Ectodermal cell (in vitro differentiated cells): ENCODE data around the gene HOXB1.
"Not testable (repeated sequence)": the region's sequence is repeated elsewhere in the genome, so short reads cannot be mapped to it uniquely, and the experiment has no call there.

Experiments
- H3K27ac ChIP-seq: 2 replicates; pipeline ENCODE4 v1.7.0; 2013; ENCODE audit warnings: mild to moderate bottlenecking, low read depth, low read length; ENCODE audit not compliant: insufficient read depth, poor library complexity, severe bottlenecking
- H3K27me3 ChIP-seq: 2 replicates; pipeline ENCODE4 v1.7.0; 2013; ENCODE audit warnings: mild to moderate bottlenecking, low read length; ENCODE audit not compliant: insufficient read depth, control insufficient read depth, poor library complexity, severe bottlenecking
- H3K36me3 ChIP-seq: one replicate; pipeline ENCODE4 v1.7.0; 2013; ENCODE audit warnings: low read length; ENCODE audit not compliant: control insufficient read depth, insufficient read depth
- H3K4me1 ChIP-seq: one replicate; pipeline ENCODE4 v1.7.0; 2013; ENCODE audit warnings: low read length; ENCODE audit not compliant: control insufficient read depth, insufficient read depth
- H3K4me3 ChIP-seq: 2 replicates; pipeline ENCODE4 v1.7.0; 2013; ENCODE audit warnings: low read depth, low read length, control low read depth; ENCODE audit not compliant: insufficient read depth
- H3K9me3 ChIP-seq: 2 replicates; pipeline ENCODE4 v1.7.0; 2013; ENCODE audit warnings: mild to moderate bottlenecking, low read length, moderate library complexity; ENCODE audit not compliant: control insufficient read depth
- WGBS, 2 experiments: methylation state at CpG; one replicate each; pipeline ENCODE4 v1.1.7; 2013; ENCODE audit warnings: missing lambda C conversion rate in 2 of 2; 5-methylcytosine and 5-hydroxymethylcytosine counted together

Gene HOXB1

DNA sequence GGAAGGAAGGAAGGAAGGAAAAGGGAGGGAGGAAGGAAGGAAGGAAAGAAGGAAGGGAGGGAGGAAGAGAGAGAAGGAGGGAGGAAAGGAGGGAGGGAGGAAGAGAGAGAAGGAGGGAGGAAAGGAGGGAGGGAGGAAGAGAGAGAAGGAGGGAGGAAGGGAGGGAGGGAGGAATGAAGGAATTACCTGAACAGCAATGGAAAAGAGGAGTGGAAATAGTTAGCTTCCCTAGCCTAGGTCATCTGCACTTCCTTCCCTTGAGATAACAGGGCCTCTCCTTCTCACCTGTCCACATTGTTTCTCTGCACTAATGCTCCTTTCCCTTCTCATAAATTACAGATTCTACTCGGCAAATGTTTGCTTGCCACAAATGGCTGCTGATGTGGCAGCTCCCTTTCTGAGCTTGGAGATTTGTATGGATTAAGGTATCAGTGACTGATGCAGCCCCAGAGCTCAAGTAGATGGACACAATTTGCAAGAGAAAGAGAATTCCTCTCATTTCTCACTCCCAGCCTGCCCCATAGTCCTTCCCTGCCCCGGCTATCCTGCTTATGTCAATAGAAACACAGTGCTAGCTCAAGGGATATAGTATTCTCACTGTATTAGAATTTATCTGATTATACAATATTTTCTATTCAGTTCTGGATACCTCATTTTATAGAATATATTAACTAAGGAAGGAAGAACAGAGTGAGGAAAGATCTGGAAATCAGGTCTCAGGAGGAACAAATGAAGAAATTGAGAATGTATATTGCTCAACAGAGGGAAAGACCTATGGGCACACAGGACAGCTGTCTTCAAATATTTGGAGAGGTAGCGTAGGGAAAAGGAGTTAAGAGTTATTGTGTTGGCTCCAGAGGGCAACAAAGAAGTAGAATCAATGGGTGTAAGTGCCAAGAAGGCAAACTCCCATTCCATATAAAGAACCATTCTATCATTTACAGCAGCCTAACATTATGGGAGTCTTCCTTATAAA lies 14.6 kb downstream of the HOXB1 start:
- Histone ChIP-seq H3K4me3 (no peak overlapping the region), H3K27ac (no peak overlapping the region)
- 43% methylated on average over 2 to 3 of the region's 3 CpGs for WGBS, 2 experiments

DNA sequence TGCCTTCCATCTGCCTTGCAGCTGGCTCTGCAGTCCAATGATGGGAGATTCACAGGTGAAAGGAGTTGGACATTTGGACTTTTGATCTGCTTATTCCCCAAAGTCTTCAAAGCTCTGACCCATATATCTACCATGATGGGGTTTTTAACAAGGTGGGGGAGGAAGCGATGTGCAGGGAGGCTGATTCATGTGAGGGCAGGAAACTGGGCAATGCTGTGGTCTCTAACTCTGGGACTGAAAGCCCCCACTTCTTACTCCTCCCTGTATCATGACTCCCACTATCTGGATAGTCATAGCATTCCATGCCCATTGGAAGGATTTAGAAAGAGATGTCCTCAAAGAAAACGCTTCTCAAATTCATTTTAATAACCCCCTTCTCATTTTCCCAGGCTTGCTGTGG lies 16.3 kb downstream of the HOXB1 start:
- Histone ChIP-seq H3K36me3 (no peaks in the 10 kb centered on the region), H3K4me1 (no peaks in the 10 kb centered on the region), H3K9me3 (no peaks in the 10 kb centered on the region), H3K27ac (no peak overlapping the region), H3K27me3 (peaks cover 52% of the 10 kb centered on the region), H3K4me3 (no peak overlapping the region)
- 69 to 91% methylated on average over 1 to 2 of the region's 2 CpGs for WGBS, 2 experiments

More for the DNA sequence above, 14.6 kb downstream of the HOXB1 start:
- Histone ChIP-seq H3K9me3 (no peaks in the 10 kb centered on the region), H3K27me3 (peaks cover 64% of the 10 kb centered on the region), H3K36me3 (no peaks in the 10 kb centered on the region), H3K4me1 (peaks cover 10% of the 10 kb centered on the region)

DNA sequence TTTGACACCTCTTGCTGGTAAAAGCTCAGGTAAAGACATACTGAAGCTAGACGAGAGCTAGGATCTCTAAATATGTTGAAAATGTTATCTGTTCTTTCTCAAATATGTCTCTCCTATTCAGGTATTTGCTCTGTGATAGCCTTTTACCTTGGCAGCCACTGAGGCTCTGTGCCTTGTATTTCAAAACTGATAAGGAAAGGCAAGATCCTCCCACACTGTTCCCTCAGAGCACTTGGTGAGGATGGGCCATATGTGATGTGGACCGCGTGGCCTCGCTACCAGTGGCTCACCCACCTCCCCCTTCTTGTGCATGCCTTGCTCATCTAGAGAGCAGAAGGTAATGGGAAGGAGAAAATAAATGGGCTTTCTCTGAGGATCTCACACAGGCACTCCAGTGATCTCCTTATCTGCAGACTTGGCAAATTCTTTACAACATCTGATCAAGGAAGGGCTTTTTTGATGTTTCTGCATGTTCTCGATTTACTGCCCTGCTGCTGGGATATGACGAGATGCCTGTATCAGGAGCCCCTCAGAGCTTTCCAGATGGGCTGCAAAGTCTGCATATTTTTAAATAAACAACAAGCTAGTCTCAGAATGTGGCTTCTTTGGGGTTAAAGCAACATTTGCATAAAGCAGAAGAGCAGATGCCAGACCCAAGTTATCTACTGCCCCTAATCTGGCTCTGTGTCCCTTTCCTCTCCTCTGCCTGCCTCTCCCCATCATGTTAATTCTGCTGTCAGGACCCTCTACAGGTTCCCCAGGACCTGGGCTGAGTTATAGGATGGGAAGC lies 16.9 kb downstream of the HOXB1 start:
- H3K4me3 ChIP-seq, result no peak overlapping the region
- 87 to 89% methylated on average over 3 to 6 of the region's 6 CpGs for WGBS, 2 experiments
- no peaks in the 10 kb centered on the region for H3K36me3 ChIP-seq
- H3K9me3 ChIP-seq, result no peaks in the 10 kb centered on the region
- H3K27ac ChIP-seq, result no peak overlapping the region
- H3K27me3 ChIP-seq, result peaks cover 46% of the 10 kb centered on the region
- H3K4me1 ChIP-seq, result no peaks in the 10 kb centered on the region

DNA sequence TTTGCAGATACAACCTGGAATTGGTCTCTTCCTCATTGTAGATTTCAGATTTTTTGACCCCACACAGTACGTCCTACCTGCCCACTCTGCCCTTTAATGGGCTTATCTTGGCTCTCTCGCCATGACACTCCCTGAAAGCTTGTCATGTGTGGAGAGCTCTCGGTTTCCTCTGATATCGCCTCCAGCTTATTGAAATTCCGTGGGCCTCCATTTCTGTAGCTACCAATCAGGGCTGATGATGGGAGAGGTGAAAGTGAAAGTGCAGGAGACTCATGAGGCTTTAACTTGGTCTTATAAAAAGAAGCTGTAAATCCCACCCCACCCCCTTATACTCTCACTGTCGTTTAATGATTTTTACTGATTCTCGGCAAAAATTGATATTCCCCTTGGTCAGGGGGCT lies 17.7 kb downstream of the HOXB1 start:
- H3K4me3 ChIP-seq, result no peak overlapping the region
- peaks cover 42% of the 10 kb centered on the region for H3K27me3 ChIP-seq
- no peaks in the 10 kb centered on the region for H3K4me1 ChIP-seq
- H3K36me3 ChIP-seq, result no peaks in the 10 kb centered on the region
- 91 to 97% methylated on average over 6 to 7 of the region's 7 CpGs for WGBS, 2 experiments
- H3K27ac ChIP-seq, result no peak overlapping the region
- no peaks in the 10 kb centered on the region for H3K9me3 ChIP-seq

DNA sequence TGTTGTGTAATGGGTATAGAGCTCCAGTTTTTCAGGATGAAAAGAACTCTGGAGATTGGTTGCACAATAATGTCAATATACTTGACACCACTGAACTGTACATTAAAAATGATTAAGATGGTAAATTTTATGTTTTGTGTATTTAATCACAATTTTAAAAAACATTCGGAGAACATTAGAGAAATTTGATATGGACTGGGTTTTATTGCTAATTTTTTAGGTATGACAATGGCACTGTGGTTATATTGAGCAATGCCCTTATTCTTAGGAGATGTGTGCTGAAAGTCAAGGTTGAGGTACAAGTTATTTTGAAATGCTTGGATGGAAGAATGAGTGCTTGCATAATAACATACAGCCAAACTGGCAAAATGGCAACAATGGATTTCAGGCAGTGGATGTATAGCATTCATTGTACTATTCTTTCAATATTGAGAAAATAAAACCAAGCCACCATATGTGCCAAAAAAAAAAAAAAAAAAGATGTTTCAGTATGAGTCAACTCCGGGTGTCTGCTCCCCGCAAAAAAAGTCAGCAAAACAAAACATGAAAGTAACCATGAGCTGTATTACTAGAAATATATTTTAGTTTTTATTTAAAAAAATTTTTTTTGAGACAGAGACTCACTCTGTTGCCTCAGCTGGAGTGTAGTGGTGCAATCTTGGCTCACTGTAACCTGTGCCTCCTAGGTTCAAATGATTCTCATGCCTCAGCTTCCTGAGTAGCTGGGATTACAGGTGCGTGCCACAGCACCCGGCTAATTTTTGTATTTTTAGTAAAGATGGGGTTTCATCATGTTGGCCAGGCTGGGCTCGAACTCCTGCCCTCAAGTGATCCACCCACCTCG lies 19.8 kb downstream of the HOXB1 start:
- no peak overlapping the region for H3K27ac ChIP-seq
- 92 to 94% methylated on average over 5 of the region's 7 CpGs for WGBS, 2 experiments
- H3K36me3 ChIP-seq, result no peaks in the 10 kb centered on the region
- H3K4me1 ChIP-seq, result no peaks in the 10 kb centered on the region
- H3K4me3 ChIP-seq, result no peak overlapping the region
- peaks cover 28% of the 10 kb centered on the region for H3K27me3 ChIP-seq
- no peaks in the 10 kb centered on the region for H3K9me3 ChIP-seq

DNA sequence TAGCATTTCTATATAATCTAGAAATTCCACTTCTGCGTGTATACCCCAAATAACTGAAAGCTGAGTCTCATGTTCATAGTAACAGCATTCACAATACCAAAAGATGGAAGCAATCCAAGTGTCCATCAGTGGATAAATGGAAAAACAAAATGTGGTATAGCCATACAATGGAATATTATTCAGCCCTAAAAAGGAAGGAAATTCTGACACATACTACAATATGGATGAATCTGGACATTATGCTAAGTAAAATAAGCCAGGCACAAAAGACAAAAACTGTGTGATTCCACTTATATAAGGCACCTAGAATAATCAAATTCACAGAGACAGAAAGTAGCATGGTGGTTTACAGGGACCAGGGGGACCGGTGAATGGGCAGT lies 20.4 kb downstream of the HOXB1 start:
- 75 to 93% methylated on average over 2 of the region's 2 CpGs for WGBS, 2 experiments

DNA sequence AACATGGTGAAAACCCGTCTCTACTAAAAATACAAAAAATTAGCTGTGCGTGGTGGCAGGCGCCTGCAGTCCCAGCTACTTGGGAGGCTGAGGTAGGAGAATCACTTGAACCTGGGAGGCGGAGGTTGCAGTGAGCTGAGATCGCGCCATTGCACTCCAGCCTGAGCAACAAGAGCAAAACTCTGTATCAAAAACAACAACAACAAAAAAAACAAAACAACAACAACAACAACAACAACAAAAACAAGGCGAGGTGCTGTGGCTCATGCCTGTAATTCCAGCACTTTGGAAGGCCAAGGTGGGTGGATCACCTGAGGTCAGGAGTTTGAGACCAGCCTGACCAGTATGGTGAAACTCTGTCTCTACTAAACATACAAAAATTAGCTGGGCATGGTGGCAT lies 21.1 kb downstream of the HOXB1 start:
- WGBS, 2 experiments, result 92% methylated on average over 7 of the region's 7 CpGs
- not testable (repeated sequence) for H3K9me3 ChIP-seq, H3K36me3 ChIP-seq, H3K4me3 ChIP-seq, H3K4me1 ChIP-seq, H3K27ac ChIP-seq
- peaks cover 16% of the 10 kb centered on the region for H3K27me3 ChIP-seq

More for the DNA sequence above, 20.4 kb downstream of the HOXB1 start:
- Histone ChIP-seq H3K27me3 (peaks cover 22% of the 10 kb centered on the region), H3K4me1 (no peaks in the 10 kb centered on the region), H3K36me3 (no peaks in the 10 kb centered on the region), H3K27ac (no peak overlapping the region), H3K4me3 (no peak overlapping the region), H3K9me3 (no peaks in the 10 kb centered on the region)

DNA sequence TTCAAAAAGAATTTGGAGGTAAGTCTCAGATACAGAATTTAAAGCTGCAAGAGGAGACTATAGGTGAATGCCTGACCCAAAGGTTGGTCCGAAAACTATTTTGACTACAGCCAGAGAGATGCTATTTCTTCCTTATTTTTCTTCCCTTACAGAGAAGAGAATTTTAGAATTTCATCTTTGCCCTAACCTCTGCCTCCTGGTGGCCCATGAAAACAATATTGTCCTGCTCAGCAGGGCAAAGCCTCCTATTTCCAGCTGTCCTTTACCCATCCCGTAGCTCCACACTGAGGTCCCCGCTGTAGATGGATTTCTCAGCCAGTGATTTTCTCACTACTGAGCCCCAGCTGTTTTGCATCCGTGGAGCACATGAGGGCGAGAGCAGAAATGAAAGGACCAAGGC lies 24.6 kb downstream of the HOXB1 start:
- 80 to 81% methylated on average over 5 of the region's 5 CpGs for WGBS, 2 experiments
- H3K27me3 ChIP-seq, result peaks cover 23% of the 10 kb centered on the region

DNA sequence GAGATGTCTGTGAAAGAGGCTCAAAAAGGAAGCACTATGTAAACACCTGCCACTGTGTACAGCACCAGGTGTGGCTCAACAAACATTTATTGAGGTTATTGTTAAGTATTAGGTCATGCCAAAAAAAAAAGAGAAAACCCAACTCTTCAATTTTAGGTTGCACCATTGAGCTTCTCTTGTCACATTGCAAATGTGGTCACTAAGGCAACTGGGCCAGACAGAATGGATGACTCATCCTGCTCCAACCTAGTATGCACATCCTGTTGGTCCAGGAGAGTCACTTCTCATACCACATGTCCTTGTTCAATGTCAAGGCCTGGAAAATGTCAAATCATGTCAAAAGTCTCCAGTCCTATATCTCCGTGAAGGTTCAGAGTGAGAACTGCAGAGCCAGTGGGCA lies 25.0 kb downstream of the HOXB1 start:
- 90 to 97% methylated on average over 1 of the region's 1 CpG for whole genome bisulfite sequencing, 2 experiments
- no peaks in the 10 kb centered on the region for H3K4me1 ChIP-seq
- H3K27me3 ChIP-seq, result peaks cover 27% of the 10 kb centered on the region
- no peaks in the 10 kb centered on the region for H3K9me3 ChIP-seq
- H3K36me3 ChIP-seq, result no peaks in the 10 kb centered on the region
- H3K4me3 ChIP-seq, result no peak overlapping the region
- no peak overlapping the region for H3K27ac ChIP-seq

More for the DNA sequence above, 24.6 kb downstream of the HOXB1 start:
- no peak overlapping the region for H3K4me3 ChIP-seq
- no peaks in the 10 kb centered on the region for H3K36me3 ChIP-seq
- no peaks in the 10 kb centered on the region for H3K4me1 ChIP-seq
- H3K9me3 ChIP-seq, result no peaks in the 10 kb centered on the region
- no peak overlapping the region for H3K27ac ChIP-seq
